Stimulated activated CD4-positive, alpha-beta T cell treated with anti-CD3 and anti-CD28 coated beads, Interleukin-15, amount 100 ng/mL, for 24 hours (primary cell): ENCODE results near the gene TOX2.

ENCODE experiments used
- DNase-seq: peaks from one replicate; pipeline ENCODE4 v3.0.0-alpha.2; 2020

The TOX2 gene

DNA sequence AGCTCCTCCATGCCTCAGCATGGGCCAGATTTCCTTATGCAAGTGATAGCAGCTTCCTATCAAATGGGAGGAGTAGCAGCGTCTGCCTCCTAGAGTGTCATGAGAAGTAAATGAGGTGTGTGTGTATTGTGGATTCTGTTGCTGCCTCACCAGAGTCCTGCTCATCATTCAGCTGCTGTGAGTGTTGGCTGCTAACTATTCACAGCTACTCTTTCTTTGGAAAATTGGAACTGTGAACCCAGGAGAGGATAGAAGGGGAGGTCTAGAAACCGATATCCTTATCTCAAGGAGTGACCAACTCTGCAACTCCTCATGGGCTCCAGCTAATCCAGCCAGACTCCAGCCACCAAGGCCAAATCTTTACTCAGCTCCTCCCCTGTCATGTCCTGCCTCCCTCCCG lies 63.3 kb downstream of the TOX2 start:
- no peak for DNase-seq

GRCh38 chr20:43979576-43980105 lies 65.0 kb downstream of the TOX2 start:
- DNase-seq: no peak

GRCh38 chr20:43981540-43981939 lies 66.9 kb downstream of the TOX2 start:
- DNase-seq: no peak

GRCh38 chr20:43982016-43982415 lies 67.4 kb downstream of the TOX2 start:
- no peak for DNase-seq

DNA sequence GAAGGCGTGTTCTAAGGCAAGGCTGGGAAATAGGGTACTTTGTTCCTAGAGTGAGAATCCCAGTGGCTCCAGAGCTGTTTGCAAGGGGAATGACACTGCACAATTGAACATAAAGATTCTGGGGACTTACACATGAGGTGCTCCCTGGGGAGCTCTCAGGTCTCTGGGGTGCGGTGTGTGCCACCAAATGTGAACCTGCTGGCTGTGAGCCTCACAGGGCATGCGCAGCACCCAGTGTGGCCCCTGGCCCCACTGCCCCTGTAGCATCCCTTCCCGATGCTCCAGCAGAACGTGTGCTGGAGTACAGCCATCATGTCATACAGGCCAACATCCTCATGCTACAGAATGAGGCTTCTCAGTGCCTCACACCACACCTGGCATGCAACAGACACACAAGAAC lies 68.2 kb downstream of the TOX2 start:
- no peak for DNase-seq

GRCh38 chr20:43983359-43983758 lies 68.7 kb downstream of the TOX2 start:
- peak; percentile 76 for DNase-seq

DNA sequence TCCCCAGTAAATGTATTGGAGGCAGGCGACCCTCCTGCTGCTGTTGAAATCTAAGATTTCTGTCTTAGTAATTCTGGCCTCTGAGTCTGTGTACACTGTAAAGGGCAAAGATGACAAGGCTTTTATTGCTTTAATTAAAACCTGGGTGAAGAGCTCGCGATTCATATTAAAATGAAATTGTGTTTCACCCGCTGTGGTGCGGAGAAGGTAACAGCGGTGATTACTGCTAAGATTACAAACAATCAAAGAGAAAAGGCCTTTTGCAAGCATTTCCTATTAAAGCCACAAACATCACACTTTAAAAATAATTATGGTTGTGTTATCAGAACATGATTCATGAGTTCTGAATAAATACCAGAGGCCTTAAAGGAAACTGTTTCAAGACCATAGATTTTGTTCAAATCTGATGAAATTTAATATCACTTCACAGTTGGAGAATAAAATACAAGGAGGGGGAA lies 69.3 kb downstream of the TOX2 start:
- no peak for DNase-seq

GRCh38 chr20:43984587-43984986 lies 69.9 kb downstream of the TOX2 start:
- DNase-seq: no peak

- DNase-seq: no peak
These were observed 70.5 kb downstream of the TOX2 start for GRCh38 chr20:43985121-43985520.

GRCh38 chr20:43985608-43986316 lies 71.1 kb downstream of the TOX2 start:
- DNase-seq: no peak

DNA sequence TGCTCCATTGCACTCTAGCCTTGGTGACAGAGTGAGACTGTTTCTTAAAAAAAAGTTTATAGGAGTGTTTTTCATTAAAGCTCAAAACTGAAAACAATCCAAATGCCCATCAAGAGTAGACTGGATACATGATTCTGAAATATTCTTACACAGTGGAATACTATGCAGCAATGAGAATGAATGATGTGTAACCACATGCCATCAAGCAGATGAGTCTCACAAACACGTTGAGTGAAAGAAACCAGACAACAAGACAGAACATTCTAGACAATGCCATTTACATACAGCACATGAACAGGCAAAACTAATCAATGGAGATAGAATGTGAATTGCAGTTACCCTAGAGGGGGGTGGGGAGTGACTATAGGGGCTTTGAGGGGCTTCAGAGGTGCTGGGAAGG lies 72.4 kb downstream of the TOX2 start:
- DNase-seq: no peak

DNA sequence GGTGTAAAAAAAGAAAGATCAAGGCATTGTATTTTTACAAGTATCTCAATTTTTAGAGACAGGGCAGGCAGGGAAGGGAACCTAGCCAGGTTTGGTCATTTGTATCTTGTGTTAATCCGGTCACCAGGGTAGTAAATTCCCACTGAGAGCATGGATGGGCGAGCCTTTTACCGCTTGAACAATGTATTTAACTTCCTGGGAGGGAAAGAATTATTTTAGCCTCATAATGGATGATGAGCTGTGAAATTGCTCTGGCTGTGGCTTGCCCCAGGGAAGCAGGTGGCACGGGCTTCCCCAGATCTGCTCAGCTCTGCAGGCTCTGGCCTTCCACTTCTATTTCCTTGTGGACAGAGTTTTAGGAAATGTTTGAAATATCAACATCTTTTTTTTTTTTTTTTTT lies 72.9 kb downstream of the TOX2 start:
- no peak for DNase-seq

DNA sequence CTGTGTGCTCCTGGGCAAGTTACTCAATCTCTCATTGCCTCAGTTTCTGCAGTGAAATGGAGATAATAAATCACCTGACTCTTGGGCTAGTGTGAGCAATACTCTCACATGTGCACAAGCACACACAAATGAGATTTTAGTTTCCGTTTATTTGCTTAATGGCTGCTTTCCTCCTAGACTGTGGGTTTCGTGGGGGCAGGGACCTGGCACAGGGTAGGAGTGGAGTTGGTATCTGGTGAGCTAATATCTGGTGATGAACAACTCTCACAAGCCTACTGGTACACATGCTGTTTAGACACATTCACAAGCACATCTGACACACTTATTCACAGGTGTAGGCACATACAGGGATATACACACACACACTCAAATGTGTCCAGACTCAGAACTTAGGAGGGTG lies 73.8 kb downstream of the TOX2 start:
- peak; percentile 46 for DNase-seq

DNA sequence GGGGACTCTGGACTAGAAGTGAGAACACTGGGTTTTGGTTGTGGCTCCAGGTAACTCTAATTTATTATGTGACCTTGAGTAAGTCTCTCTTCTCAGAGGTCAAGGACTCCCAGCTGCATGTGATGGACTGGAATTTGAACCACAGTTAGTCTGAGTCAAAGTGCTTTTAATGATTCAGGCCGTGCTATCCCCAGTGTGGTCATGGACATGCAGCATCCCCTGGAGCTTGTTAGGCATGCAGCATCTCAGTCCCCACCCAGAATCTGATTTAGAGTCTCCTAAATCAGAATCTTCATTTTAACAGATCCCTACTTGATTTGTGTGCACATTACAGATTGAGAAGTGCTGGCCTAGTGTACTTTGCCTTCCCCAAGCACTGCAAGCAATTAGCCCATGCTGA lies 74.2 kb downstream of the TOX2 start:
- no peak for DNase-seq

DNA sequence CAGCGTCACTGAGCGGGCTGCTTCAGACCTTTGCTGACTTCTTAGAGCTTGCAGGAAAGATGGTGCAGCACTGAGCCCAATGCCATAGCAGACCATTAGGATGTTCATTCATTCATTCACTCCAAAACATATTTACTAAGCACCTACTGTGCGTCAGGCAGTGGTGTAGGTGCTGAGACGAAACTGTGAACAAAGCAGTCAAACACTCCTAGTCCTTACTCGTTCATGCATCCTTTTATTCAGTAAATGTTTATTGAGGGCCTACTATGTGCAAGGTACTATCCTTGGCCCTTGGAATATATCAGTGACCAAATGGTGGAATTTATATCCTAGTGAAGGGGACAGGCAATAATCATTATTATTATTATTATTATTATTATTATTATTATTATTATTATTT lies 76.6 kb downstream of the TOX2 start:
- DNase-seq: no peak

DNA sequence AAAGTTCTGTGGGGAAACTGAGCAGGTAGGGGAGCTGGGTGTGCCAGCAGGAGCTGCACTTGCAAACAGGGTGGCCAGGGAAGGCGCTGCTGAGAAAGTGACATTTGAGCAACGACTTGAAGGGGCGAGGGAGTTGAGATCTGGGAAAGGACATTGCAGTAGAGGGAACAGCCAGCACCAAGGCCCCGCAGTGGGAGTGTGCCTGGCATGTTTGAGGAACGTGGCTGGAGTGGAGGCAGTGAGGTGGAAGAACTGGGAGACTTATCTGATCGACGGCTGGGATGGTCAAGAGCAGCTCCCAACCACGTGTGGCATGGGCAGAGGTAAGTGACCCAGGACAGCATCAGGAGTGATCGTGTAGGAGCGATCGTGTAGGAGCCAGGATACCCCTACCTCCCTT lies 77.3 kb downstream of the TOX2 start:
- no peak for DNase-seq

GRCh38 chr20:43992885-43993284 lies 78.2 kb downstream of the TOX2 start:
- DNase-seq: no peak

DNA sequence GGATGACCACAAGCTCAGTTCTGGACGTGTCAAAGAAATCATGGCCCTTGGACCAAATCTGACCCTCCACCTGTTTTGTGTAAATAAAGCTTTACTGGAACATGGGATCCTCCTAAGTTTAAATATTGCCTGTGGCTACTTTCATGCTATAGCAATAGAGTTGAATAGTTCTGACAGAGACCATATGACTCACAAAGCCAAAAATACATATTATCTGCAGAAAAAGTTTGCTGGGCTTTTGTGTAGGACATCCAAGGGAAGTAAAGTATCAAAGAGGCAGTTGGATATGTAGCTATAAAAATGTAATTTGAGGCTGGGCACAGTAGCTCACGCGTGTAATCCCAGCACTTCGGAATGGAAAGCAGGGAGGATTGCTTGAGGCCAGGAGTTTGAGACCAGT lies 78.9 kb downstream of the TOX2 start:
- DNase-seq: no peak

- no peak for DNase-seq
These were observed 79.9 kb downstream of the TOX2 start for GRCh38 chr20:43994486-43995100.

DNA sequence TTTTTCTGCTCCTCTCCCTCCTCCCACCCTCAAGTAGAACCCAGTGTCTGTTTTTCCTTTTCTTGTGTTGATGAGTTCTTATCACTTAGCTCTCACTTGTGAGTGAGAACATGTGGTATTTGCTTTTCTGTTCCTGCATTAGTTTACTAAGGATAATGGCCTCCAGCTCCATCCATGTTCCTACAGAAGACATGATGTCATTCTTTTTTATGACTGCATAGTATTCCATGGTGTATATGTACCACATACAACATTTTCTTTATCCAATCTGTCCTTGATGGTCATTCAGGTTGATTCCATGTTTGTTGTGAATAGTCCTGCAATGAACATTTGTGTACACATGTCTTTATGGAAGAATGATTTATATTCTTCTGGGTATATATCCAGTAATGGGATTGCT lies 81.0 kb downstream of the TOX2 start:
- no peak for DNase-seq

- DNase-seq: no peak
These were observed 81.7 kb downstream of the TOX2 start for GRCh38 chr20:43996240-43996930.

GRCh38 chr20:43999848-44000247 lies 85.2 kb downstream of the TOX2 start:
- DNase-seq: no peak

- DNase-seq: peak; percentile 35
These were observed 87.3 kb downstream of the TOX2 start for GRCh38 chr20:44001667-44002596.
